GM12878 (cell line): Measurements from ENCODE around the gene SOX12. TPM values are rescaled to one million over a fixed set of nuclear protein-coding genes. Genes with fewer than 3 reads are reported as not detected.

Experiments used
- ATAC-seq: fragments of 200-7000 bp; cut with Tn5 transposase; 3 replicates; pipeline ENCODE4 v1.9.1; 2020; ENCODE audit warnings: mild to moderate bottlenecking, moderate library complexity
- BruUV-seq: library from RNA; stranded (reverse); fragments of 400-500 nt; replicated peaks from 2 replicates; lab custom pipeline; 2021; lab: Mats Ljungman, UMichigan
- CTCF ChIA-PET: fragments of 300-600 bp; sonication (Branson Sonifier 250); formaldehyde crosslinking; extraction: SDS; loops from one replicate; lab custom pipeline; 2021; ENCODE audit warnings: inconsistent platforms; lab: Yijun Ruan, JAX
- POLR2A ChIA-PET: fragments of 350-600 bp; formaldehyde crosslinking; extraction: SDS; loops from one replicate; lab custom pipeline; 2021; ENCODE audit warnings: inconsistent platforms; lab: Charles Lee
- RAD21 ChIA-PET: fragments of 300-600 bp; sonication (Branson Sonifier 250); formaldehyde crosslinking; loops from one replicate; lab custom pipeline; 2023; ENCODE audit warnings: antibody characterized with exemption; ENCODE audit not compliant: unreplicated experiment; lab: Charles Lee
- SMC1A ChIA-PET: fragments of 300-600 bp; sonication (Branson Sonifier 250); formaldehyde crosslinking; loops from one replicate; lab custom pipeline; 2023; ENCODE audit not compliant: unreplicated experiment, uncharacterized antibody; lab: Charles Lee
- DNase-seq: peaks from one replicate; pipeline ENCODE4 v3.0.0-alpha.2; 2011; ENCODE audit warnings: low read depth, low spot score
- FAIRE-seq: peaks from 3 replicates; lab custom pipeline; 2011; peaks lifted over from hg19 to GRCh38; lab: Jason Lieb, UNC
- H2AFZ ChIP-seq: 2 replicates; pipeline ENCODE4 v1.6.0; 2011; ENCODE audit warnings: low read depth, low read length, control low read depth; ENCODE audit not compliant: control insufficient read depth
- H3K27ac ChIP-seq: 2 replicates; pipeline ENCODE4 v1.5.1; 2011; ENCODE audit warnings: control low read depth; ENCODE audit not compliant: control insufficient read depth, insufficient read depth
- H3K27me3 ChIP-seq, 2 experiments: replicated peaks in 1 of 2; 2 replicates each; pipeline versions ENCODE4 v1.6.0 to v1.6.1; 2011; ENCODE audit warnings: low read length in 1 of 2; ENCODE audit not compliant: control insufficient read depth in 2 of 2, insufficient read depth in 2 of 2
- H3K36me3 ChIP-seq, 2 experiments: 2 replicates each; pipeline ENCODE4 v1.5.1; 2011; ENCODE audit warnings: low read length in 1 of 2; ENCODE audit not compliant: control insufficient read depth in 2 of 2, insufficient read depth in 2 of 2
- H3K4me1 ChIP-seq: 2 replicates; pipeline ENCODE4 v1.6.1; 2011; ENCODE audit warnings: mild to moderate bottlenecking, low read length, moderate library complexity, mixed read lengths; ENCODE audit not compliant: control insufficient read depth, insufficient read depth
- H3K4me2 ChIP-seq: 2 replicates; pipeline ENCODE4 v1.6.0; 2011; ENCODE audit warnings: control low read depth; ENCODE audit not compliant: control insufficient read depth, insufficient read depth
- H3K4me3 ChIP-seq: fragments of 200-600 bp; sonication (generic); 2 replicates; pipeline ENCODE4 v1.5.1; 2016
- H3K79me2 ChIP-seq: 2 replicates; pipeline ENCODE4 v1.6.0; 2011; ENCODE audit warnings: low read length; ENCODE audit not compliant: control insufficient read depth, insufficient read depth
- H3K9ac ChIP-seq: 2 replicates; pipeline ENCODE4 v1.8.0; 2011; ENCODE audit warnings: low read length, control low read depth, mixed read lengths; ENCODE audit not compliant: control insufficient read depth, insufficient read depth
- H3K9me3 ChIP-seq: replicated peaks from 3 replicates; pipeline ENCODE4 v1.5.1; 2011; ENCODE audit warnings: mild to moderate bottlenecking, low read length; ENCODE audit not compliant: control insufficient read depth, insufficient read depth
- H4K20me1 ChIP-seq: 2 replicates; pipeline ENCODE4 v1.6.0; 2011; ENCODE audit not compliant: control insufficient read depth, insufficient read depth
- DPF2 ChIP-seq: fragments of 450-650 bp; IDR thresholded peaks from 2 replicates; pipeline ENCODE4 v1.6.1; 2017; ENCODE audit warnings: mild to moderate bottlenecking
- GABPA ChIP-seq: IDR thresholded peaks from 2 replicates; pipeline ENCODE4 v1.6.1; 2014; ENCODE audit warnings: antibody characterized with exemption, low read depth, mild to moderate bottlenecking, inconsistent platforms
- GATAD2B ChIP-seq: fragments of 450-650 bp; conservative IDR thresholded peaks from 2 replicates; pipeline ENCODE4 v1.6.1; 2017; ENCODE audit warnings: low read depth, mild to moderate bottlenecking, moderate library complexity
- KDM1A ChIP-seq: fragments of 200-600 bp; sonication (generic); IDR thresholded peaks from 2 replicates; pipeline ENCODE4 v1.6.1; 2016; ENCODE audit warnings: borderline replicate concordance
- POLR2AphosphoS5 ChIP-seq: IDR thresholded peaks from 2 replicates; pipeline ENCODE4 v1.6.1; 2011; ENCODE audit warnings: mild to moderate bottlenecking, low read length, inconsistent platforms
- RFX5 ChIP-seq: IDR thresholded peaks from 2 replicates; pipeline ENCODE4 v1.6.1; 2011; ENCODE audit warnings: low read depth, low read length, improper control_type of control experiment
- SREBF2 ChIP-seq: IDR thresholded peaks from 2 replicates; pipeline ENCODE4 v1.6.1; 2012; ENCODE audit warnings: mild to moderate bottlenecking, low read length
- STAT1 ChIP-seq: fragments of 450-650 bp; conservative IDR thresholded peaks from 2 replicates; pipeline ENCODE4 v1.6.1; 2014; ENCODE audit warnings: antibody characterized with exemption, mild to moderate bottlenecking
- SUZ12 ChIP-seq: fragments of 200-600 bp; sonication (generic); IDR thresholded peaks from one replicate; pipeline ENCODE4 v1.6.1; 2018; ENCODE audit warnings: antibody characterized with exemption, mild to moderate bottlenecking; ENCODE audit not compliant: unreplicated experiment
- WGBS: methylation state at CpG from one replicate; pipeline ENCODE4 v1.1.6; 2016; ENCODE audit warnings: low lambda C conversion rate; ENCODE audit not compliant: insufficient replicate concordance, insufficient coverage; ENCODE audit errors: missing lambda C conversion rate; 5-methylcytosine and 5-hydroxymethylcytosine counted together
- in situ Hi-C: fragments of 300-500 bp; cut with MboI; formaldehyde crosslinking; loops from 9 replicates; pipeline ENCODE4 v1.14.3; 2018; ENCODE audit warnings: mixed read lengths
- intact Hi-C: fragments of 100-400 bp; cut with micrococcal nuclease; formaldehyde crosslinking; loops from one replicate; pipeline ENCODE4 v1.14.2; 2022; ENCODE audit not compliant: unreplicated experiment
- polyA plus RNA-seq, 11 experiments: library from polyadenylated mRNA; depleted of rRNA in 4 of 11; unstranded in 6 of 11; stranded (reverse) in 5 of 11; fragments of >200 nt; fragmentation: Nextera tagmentation in 4 of 11; fragmentation: Illumina TruSeq in 1 of 11; extraction: Ambion mirVana in 4 of 11; extraction: Trizol in 1 of 11; gene quantifications; 1 replicate in 1 of 11; 2 replicates in 10 of 11; pipeline versions ENCODE4 v1.2.1 to v1.2.3, GENCODE V29; 2011 to 2016; ENCODE audit warnings: inconsistent platforms in 2 of 11, missing spikeins in 2 of 11, low read depth in 1 of 11
- total RNA-seq, 4 experiments: library from RNA; depleted of rRNA in 3 of 4; stranded (reverse); fragments of >200 nt in 3 of 4; fragmentation: Illumina TruSeq in 1 of 4; extraction: Trizol in 1 of 4; gene quantifications; 2 replicates each; pipeline versions ENCODE4 v1.2.1 to v1.2.3, GENCODE V29; 2013 to 2021
- TF ChIP-seq, protein P1 (sequence below): fragments of 450-650 bp; IDR thresholded peaks from 2 replicates; pipeline ENCODE4 v1.6.1; 2016; ENCODE audit warnings: mild to moderate bottlenecking
- TF ChIP-seq, protein P2 (sequence below): IDR thresholded peaks from 2 replicates; pipeline ENCODE4 v1.6.1; 2012; ENCODE audit warnings: low read length, inconsistent platforms
- TF ChIP-seq, protein P3 (sequence below): IDR thresholded peaks from 2 replicates; pipeline ENCODE4 v1.6.1; 2012; ENCODE audit warnings: mild to moderate bottlenecking, low read depth, low read length
- TF ChIP-seq, protein P4 (sequence below): fragments of 450-650 bp; IDR thresholded peaks from 2 replicates; pipeline ENCODE4 v1.6.1; 2017; ENCODE audit warnings: mild to moderate bottlenecking, moderate library complexity

The SOX12 gene
- total and polyA plus RNA-seq, 10 of the 15 experiments (the other 5 are each of a cell fraction or from before 2014, with no cell fraction given) = 0.50 to 17.9 (median 1.4) TPM

DNA sequence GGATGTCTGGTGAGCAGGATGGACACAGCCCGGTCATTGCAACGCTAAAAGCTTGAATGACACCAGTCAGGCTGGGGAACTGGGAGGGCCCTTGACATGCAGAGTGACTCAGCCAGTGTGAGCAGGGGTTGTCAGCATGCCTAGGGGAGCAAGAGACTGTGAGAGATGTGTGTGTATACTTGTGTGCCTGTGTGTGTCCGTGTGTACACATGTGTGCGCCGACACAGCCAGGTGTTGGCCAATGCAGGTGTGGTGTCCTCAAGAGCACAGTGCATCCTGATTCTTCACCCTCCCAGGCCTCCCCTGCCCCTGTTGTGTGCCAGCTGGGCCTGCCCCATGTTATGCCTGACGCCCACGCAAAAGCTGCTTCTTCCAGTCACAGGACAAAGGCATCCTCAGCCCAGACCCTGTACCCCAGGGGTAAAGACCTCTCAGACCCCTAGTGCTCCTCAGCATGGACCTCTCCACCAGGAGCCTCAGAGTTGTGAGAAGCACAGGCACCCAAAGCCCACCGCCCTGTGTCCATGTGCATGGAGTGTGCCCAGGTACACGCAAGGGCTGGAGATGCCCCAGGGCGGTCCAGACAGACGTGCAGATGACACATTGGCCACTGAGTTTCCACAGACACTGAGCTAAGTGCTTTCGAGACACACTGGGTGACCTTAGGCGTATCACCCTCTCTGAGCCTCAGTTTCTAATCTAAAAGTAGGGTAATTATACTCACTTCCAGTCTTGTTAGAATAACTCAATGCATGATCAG, 38.1 kb downstream of the SOX12 start:
- ChIA-PET RAD21 (interaction anchor here (0.8 kb wide), 1 partner anchor 10 kb away, joined by 5 read pairs; no protein-coding TSS in a partner anchor), POLR2A (interaction anchor here (1.0 kb wide), 1 partner anchor 9 kb away, joined by 3 read pairs; no protein-coding TSS in a partner anchor), SMC1A (no interaction called here), CTCF (interaction anchor here (1.3 to 2.3 kb wide), 2 partner anchors 9 to 68 kb away, joined by 3 to 8 read pairs; no protein-coding TSS in a partner anchor)
- intact Hi-C loops (no loop called here), in situ Hi-C loops (no loop called here)
- H3K4me1 ChIP-seq = peaks cover 21% of the 10 kb centered on the region
- no peak for FAIRE-seq
- no peak for DNase-seq
- H3K36me3 ChIP-seq = no peaks in the 10 kb centered on the region
- H3K4me2 ChIP-seq = no peak overlapping the region
- H3K27me3 ChIP-seq = no peaks in the 10 kb centered on the region
- no peak for ATAC-seq
- H3K9ac ChIP-seq = no peak overlapping the region
- H3K27ac ChIP-seq = no peak overlapping the region
- 90% methylated on average over 13 of the region's 13 CpGs for whole genome bisulfite sequencing
- H4K20me1 ChIP-seq = no peaks in the 10 kb centered on the region
- no TSS peak for BruUV-seq
- H3K4me3 ChIP-seq = no peak overlapping the region
- H2AFZ ChIP-seq = no peak overlapping the region
- H3K79me2 ChIP-seq = no peaks in the 10 kb centered on the region
- H3K9me3 ChIP-seq = no peaks in the 10 kb centered on the region
- TF ChIP-seq, protein P1, sequence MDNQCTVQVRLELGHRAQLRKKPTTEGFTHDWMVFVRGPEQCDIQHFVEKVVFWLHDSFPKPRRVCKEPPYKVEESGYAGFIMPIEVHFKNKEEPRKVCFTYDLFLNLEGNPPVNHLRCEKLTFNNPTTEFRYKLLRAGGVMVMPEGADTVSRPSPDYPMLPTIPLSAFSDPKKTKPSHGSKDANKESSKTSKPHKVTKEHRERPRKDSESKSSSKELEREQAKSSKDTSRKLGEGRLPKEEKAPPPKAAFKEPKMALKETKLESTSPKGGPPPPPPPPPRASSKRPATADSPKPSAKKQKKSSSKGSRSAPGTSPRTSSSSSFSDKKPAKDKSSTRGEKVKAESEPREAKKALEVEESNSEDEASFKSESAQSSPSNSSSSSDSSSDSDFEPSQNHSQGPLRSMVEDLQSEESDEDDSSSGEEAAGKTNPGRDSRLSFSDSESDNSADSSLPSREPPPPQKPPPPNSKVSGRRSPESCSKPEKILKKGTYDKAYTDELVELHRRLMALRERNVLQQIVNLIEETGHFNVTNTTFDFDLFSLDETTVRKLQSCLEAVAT = no peak
- TF ChIP-seq GATAD2B (no peak), DPF2 (no peak), RFX5 (no peak), KDM1A (no peak), GABPA (no peak), SREBF2 (no peak), STAT1 (no peak), POLR2AphosphoS5 (no peak), SUZ12 (no peak)
- TF ChIP-seq, protein P2, sequence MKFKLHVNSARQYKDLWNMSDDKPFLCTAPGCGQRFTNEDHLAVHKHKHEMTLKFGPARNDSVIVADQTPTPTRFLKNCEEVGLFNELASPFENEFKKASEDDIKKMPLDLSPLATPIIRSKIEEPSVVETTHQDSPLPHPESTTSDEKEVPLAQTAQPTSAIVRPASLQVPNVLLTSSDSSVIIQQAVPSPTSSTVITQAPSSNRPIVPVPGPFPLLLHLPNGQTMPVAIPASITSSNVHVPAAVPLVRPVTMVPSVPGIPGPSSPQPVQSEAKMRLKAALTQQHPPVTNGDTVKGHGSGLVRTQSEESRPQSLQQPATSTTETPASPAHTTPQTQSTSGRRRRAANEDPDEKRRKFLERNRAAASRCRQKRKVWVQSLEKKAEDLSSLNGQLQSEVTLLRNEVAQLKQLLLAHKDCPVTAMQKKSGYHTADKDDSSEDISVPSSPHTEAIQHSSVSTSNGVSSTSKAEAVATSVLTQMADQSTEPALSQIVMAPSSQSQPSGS = no peak
- TF ChIP-seq, protein P3, sequence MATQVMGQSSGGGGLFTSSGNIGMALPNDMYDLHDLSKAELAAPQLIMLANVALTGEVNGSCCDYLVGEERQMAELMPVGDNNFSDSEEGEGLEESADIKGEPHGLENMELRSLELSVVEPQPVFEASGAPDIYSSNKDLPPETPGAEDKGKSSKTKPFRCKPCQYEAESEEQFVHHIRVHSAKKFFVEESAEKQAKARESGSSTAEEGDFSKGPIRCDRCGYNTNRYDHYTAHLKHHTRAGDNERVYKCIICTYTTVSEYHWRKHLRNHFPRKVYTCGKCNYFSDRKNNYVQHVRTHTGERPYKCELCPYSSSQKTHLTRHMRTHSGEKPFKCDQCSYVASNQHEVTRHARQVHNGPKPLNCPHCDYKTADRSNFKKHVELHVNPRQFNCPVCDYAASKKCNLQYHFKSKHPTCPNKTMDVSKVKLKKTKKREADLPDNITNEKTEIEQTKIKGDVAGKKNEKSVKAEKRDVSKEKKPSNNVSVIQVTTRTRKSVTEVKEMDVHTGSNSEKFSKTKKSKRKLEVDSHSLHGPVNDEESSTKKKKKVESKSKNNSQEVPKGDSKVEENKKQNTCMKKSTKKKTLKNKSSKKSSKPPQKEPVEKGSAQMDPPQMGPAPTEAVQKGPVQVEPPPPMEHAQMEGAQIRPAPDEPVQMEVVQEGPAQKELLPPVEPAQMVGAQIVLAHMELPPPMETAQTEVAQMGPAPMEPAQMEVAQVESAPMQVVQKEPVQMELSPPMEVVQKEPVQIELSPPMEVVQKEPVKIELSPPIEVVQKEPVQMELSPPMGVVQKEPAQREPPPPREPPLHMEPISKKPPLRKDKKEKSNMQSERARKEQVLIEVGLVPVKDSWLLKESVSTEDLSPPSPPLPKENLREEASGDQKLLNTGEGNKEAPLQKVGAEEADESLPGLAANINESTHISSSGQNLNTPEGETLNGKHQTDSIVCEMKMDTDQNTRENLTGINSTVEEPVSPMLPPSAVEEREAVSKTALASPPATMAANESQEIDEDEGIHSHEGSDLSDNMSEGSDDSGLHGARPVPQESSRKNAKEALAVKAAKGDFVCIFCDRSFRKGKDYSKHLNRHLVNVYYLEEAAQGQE = no peak
- TF ChIP-seq, protein P4, sequence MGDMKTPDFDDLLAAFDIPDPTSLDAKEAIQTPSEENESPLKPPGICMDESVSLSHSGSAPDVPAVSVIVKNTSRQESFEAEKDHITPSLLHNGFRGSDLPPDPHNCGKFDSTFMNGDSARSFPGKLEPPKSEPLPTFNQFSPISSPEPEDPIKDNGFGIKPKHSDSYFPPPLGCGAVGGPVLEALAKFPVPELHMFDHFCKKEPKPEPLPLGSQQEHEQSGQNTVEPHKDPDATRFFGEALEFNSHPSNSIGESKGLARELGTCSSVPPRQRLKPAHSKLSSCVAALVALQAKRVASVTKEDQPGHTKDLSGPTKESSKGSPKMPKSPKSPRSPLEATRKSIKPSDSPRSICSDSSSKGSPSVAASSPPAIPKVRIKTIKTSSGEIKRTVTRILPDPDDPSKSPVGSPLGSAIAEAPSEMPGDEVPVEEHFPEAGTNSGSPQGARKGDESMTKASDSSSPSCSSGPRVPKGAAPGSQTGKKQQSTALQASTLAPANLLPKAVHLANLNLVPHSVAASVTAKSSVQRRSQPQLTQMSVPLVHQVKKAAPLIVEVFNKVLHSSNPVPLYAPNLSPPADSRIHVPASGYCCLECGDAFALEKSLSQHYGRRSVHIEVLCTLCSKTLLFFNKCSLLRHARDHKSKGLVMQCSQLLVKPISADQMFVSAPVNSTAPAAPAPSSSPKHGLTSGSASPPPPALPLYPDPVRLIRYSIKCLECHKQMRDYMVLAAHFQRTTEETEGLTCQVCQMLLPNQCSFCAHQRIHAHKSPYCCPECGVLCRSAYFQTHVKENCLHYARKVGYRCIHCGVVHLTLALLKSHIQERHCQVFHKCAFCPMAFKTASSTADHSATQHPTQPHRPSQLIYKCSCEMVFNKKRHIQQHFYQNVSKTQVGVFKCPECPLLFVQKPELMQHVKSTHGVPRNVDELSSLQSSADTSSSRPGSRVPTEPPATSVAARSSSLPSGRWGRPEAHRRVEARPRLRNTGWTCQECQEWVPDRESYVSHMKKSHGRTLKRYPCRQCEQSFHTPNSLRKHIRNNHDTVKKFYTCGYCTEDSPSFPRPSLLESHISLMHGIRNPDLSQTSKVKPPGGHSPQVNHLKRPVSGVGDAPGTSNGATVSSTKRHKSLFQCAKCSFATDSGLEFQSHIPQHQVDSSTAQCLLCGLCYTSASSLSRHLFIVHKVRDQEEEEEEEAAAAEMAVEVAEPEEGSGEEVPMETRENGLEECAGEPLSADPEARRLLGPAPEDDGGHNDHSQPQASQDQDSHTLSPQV = no peak
